MM.1S (cell line): ENCODE measurements around the gene SIL1.
"Not testable (repeated sequence)": the region's sequence is repeated elsewhere in the genome, so short reads cannot be mapped to it uniquely, and the experiment has no call there.

Source experiments
- DNase-seq: peaks from one replicate; pipeline ENCODE4 v3.0.0-alpha.2; 2015
- H2AFZ ChIP-seq: fragments of 300-600 bp; sonication (generic); 2 replicates; pipeline ENCODE4 v1.6.0; 2016; ENCODE audit warnings: antibody characterized with exemption, low read length
- H3F3A ChIP-seq: fragments of 300-600 bp; sonication (generic); 2 replicates; pipeline ENCODE4 v1.6.1; 2016; ENCODE audit warnings: mild to moderate bottlenecking, antibody characterized with exemption, low read length, moderate library complexity, mixed read lengths; ENCODE audit not compliant: insufficient read depth
- H3K27ac ChIP-seq: fragments of 300-600 bp; sonication (generic); 2 replicates; pipeline ENCODE4 v1.5.1; 2016; ENCODE audit warnings: mild to moderate bottlenecking, low read length
- H3K27me3 ChIP-seq: fragments of 300-600 bp; sonication (generic); replicated peaks from 2 replicates; pipeline ENCODE4 v1.6.0; 2016; ENCODE audit warnings: low read length; ENCODE audit not compliant: insufficient read depth
- H3K36me3 ChIP-seq: fragments of 300-600 bp; sonication (generic); replicated peaks from 2 replicates; pipeline ENCODE4 v1.6.1; 2016; ENCODE audit warnings: mild to moderate bottlenecking, low read length, mixed read lengths; ENCODE audit not compliant: insufficient read depth
- H3K4me1 ChIP-seq: fragments of 300-600 bp; sonication (generic); 2 replicates; pipeline ENCODE4 v1.6.1; 2016; ENCODE audit warnings: low read length, mixed read lengths
- H3K4me2 ChIP-seq: fragments of 300-600 bp; sonication (generic); 2 replicates; pipeline ENCODE4 v1.6.0; 2016; ENCODE audit warnings: low read depth, low read length
- H3K4me3 ChIP-seq: fragments of 300-600 bp; sonication (generic); 2 replicates; pipeline ENCODE4 v1.5.1; 2016; ENCODE audit warnings: low read length, mixed read lengths
- H3K79me2 ChIP-seq: fragments of 300-600 bp; sonication (generic); 2 replicates; pipeline ENCODE4 v1.6.1; 2016; ENCODE audit warnings: mixed run types, low read length, mixed read lengths
- H3K9ac ChIP-seq: fragments of 300-600 bp; sonication (generic); 2 replicates; pipeline ENCODE4 v1.6.1; 2016; ENCODE audit warnings: low read length, mixed read lengths
- H3K9me2 ChIP-seq: fragments of 300-600 bp; sonication (generic); replicated peaks from 2 replicates; pipeline ENCODE4 v1.6.1; 2016; ENCODE audit warnings: mild to moderate bottlenecking, low read length, mixed read lengths; ENCODE audit not compliant: insufficient read depth
- H3K9me3 ChIP-seq: fragments of 300-600 bp; sonication (generic); replicated peaks from 2 replicates; pipeline ENCODE4 v1.6.1; 2016; ENCODE audit warnings: mild to moderate bottlenecking, low read length, mixed read lengths; ENCODE audit not compliant: insufficient read depth
- H4K20me1 ChIP-seq: fragments of 300-600 bp; sonication (generic); 2 replicates; pipeline ENCODE4 v1.6.1; 2016; ENCODE audit warnings: mild to moderate bottlenecking, low read length, moderate library complexity, mixed read lengths; ENCODE audit not compliant: insufficient read depth
- CTCF ChIP-seq: fragments of 300-600 bp; sonication (generic); IDR thresholded peaks from 2 replicates; pipeline ENCODE4 v1.5.1; 2016; ENCODE audit warnings: antibody characterized with exemption, low read length, mixed read lengths
- EZH2 ChIP-seq: fragments of 300-600 bp; sonication (generic); optimal IDR thresholded peaks from 2 replicates; pipeline ENCODE3; 2017; ENCODE audit warnings: low read depth, mild to moderate bottlenecking, antibody characterized with exemption, low read length, mixed read lengths
- EZH2phosphoT487 ChIP-seq: fragments of 300-600 bp; sonication (generic); IDR thresholded peaks from 2 replicates; pipeline ENCODE4 v1.6.1; 2018; ENCODE audit warnings: antibody characterized with exemption, low read length

Gene SIL1

GRCh38 chr5:139194486-139194885 is 3.7 kb downstream of the SIL1 start:
- Histone ChIP-seq H3K9me3 (no peaks in the 10 kb centered on the region), H3K79me2 (peaks cover 15% of the 10 kb centered on the region), H2AFZ (no peak overlapping the region), H3K4me2 (no peak overlapping the region), H3K4me3 (no peak overlapping the region), H3K9me2 (no peaks in the 10 kb centered on the region), H3K4me1 (peaks cover 7% of the 10 kb centered on the region), H3F3A (no peaks in the 10 kb centered on the region), H3K9ac (no peak overlapping the region), H3K27ac (no peak overlapping the region), H3K27me3 (no peaks in the 10 kb centered on the region), H4K20me1 (no peaks in the 10 kb centered on the region), H3K36me3 (no peaks in the 10 kb centered on the region)
- DNase-seq: no peak
- no peak for TF ChIP-seq EZH2phosphoT487
- TF ChIP-seq CTCF: no peak
- no peak for TF ChIP-seq EZH2

GRCh38 chr5:139193928-139194327 is 4.2 kb downstream of the SIL1 start:
- H2AFZ ChIP-seq: no peak overlapping the region
- H3K9me3 ChIP-seq: no peaks in the 10 kb centered on the region
- DNase-seq: no peak
- H3K9me2 ChIP-seq: no peaks in the 10 kb centered on the region
- no peak for TF ChIP-seq EZH2
- TF ChIP-seq EZH2phosphoT487: no peak
- TF ChIP-seq CTCF: peak; percentile 31
- no peaks in the 10 kb centered on the region for H3K27me3 ChIP-seq
- no peak overlapping the region for H3K4me3 ChIP-seq
- H3F3A ChIP-seq: no peaks in the 10 kb centered on the region
- H3K79me2 ChIP-seq: peaks cover 15% of the 10 kb centered on the region
- no peaks in the 10 kb centered on the region for H3K36me3 ChIP-seq
- no peak overlapping the region for H3K27ac ChIP-seq
- no peak overlapping the region for H3K9ac ChIP-seq
- no peak overlapping the region for H3K4me2 ChIP-seq
- H3K4me1 ChIP-seq: peaks cover 7% of the 10 kb centered on the region
- H4K20me1 ChIP-seq: no peaks in the 10 kb centered on the region

GRCh38 chr5:139192906-139193305 is 5.3 kb downstream of the SIL1 start:
- H3K4me3 ChIP-seq, H3K9ac ChIP-seq, H3F3A ChIP-seq, H3K27me3 ChIP-seq, H3K4me1 ChIP-seq, H4K20me1 ChIP-seq, DNase-seq, H3K36me3 ChIP-seq, H2AFZ ChIP-seq, H3K4me2 ChIP-seq, H3K27ac ChIP-seq, H3K9me3 ChIP-seq, H3K9me2 ChIP-seq: not testable (repeated sequence)
- H3K79me2 ChIP-seq: peaks cover 14% of the 10 kb centered on the region

- H3K79me2 ChIP-seq, H3K9me2 ChIP-seq, DNase-seq, H2AFZ ChIP-seq, H3F3A ChIP-seq, H3K4me3 ChIP-seq, H3K27me3 ChIP-seq, H3K4me1 ChIP-seq, H3K9me3 ChIP-seq, H3K27ac ChIP-seq, H3K36me3 ChIP-seq, H3K9ac ChIP-seq, H3K4me2 ChIP-seq, H4K20me1 ChIP-seq: not testable (repeated sequence)
Observed at GRCh38 chr5:139191954-139192353, 6.2 kb downstream of the SIL1 start.
